ENCODE measurements around the gene SPON1. TPM values are rescaled to one million over a fixed set of nuclear protein-coding genes. Genes with fewer than 3 reads are reported as not detected.

SPON1 gene
- total RNA-seq, 1 experiment from 2014 or later = 0.10 TPM

DNA sequence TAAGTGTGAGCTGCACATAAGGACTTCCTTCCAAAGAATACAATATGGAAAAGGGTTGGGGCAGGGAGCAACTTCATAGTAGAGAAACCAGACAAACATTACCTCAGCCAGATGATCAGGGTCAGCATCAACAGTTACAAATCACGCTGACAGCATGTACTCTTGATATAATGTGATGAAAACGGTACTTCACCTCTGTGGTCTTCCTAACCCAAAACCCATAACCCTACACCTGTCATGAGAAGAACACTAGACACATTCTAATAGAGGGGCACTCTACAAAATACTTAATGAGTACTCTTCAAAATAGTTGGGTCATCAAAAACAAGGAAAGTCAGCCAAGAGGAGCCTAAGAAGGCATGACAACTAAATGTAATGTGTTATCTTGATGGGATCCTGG, 352.6 kb downstream of the SPON1 start:
- BruUV-seq (replicated peaks) = no TSS peak
- H3K27me3 ChIP-seq (ENCODE audit: control insufficient read depth, insufficient read depth, low read length) = no peaks in the 10 kb centered on the region
- no peak overlapping the region for H3K27ac ChIP-seq (ENCODE audit: low read length)
- in situ Hi-C loops (cut with HindIII; ENCODE audit: low pct_unique_long_range_greater_than_20kb, low sequenced_read_pairs) (no loop called here), intact Hi-C loops (cut with micrococcal nuclease; ENCODE audit: unreplicated experiment) (no loop called here)
- H3K4me1 ChIP-seq (ENCODE audit: control insufficient read depth, insufficient read depth, low read length) = peaks cover 24% of the 10 kb centered on the region
- H3K36me3 ChIP-seq (ENCODE audit: control insufficient read depth, insufficient read depth, low read length) = no peaks in the 10 kb centered on the region
- DNase-seq (ENCODE audit: low read depth, low spot score) (no peak), ATAC-seq (no peak)
- CTCF ChIA-PET = interaction anchor here (0.6 kb wide), 1 partner anchor 206 kb away, joined by 3 read pairs; no protein-coding TSS in a partner anchor
- POLR2A ChIA-PET = interaction anchor here (0.6 kb wide), 1 partner anchor 32 kb away, joined by 3 read pairs; no protein-coding TSS in a partner anchor
- H3K4me3 ChIP-seq (ENCODE audit: low read depth in 2 of 2, low read length in 2 of 2) = no peak overlapping the region
- no peaks in the 10 kb centered on the region for H3K9me3 ChIP-seq (ENCODE audit: control insufficient read depth, insufficient read depth, low read depth, low read length)
- TF ChIP-seq, protein P1, sequence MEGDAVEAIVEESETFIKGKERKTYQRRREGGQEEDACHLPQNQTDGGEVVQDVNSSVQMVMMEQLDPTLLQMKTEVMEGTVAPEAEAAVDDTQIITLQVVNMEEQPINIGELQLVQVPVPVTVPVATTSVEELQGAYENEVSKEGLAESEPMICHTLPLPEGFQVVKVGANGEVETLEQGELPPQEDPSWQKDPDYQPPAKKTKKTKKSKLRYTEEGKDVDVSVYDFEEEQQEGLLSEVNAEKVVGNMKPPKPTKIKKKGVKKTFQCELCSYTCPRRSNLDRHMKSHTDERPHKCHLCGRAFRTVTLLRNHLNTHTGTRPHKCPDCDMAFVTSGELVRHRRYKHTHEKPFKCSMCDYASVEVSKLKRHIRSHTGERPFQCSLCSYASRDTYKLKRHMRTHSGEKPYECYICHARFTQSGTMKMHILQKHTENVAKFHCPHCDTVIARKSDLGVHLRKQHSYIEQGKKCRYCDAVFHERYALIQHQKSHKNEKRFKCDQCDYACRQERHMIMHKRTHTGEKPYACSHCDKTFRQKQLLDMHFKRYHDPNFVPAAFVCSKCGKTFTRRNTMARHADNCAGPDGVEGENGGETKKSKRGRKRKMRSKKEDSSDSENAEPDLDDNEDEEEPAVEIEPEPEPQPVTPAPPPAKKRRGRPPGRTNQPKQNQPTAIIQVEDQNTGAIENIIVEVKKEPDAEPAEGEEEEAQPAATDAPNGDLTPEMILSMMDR (IDR thresholded peaks at IDR 0.05) = no peak
- no peak for TF ChIP-seq POLR2AphosphoS5 (IDR thresholded peaks at IDR 0.05; ENCODE audit: low read depth, low read length)
- no peak for TF ChIP-seq TCF7L2 (IDR thresholded peaks at IDR 0.05; ENCODE audit: low read depth, low read length)
- no peak for TF ChIP-seq SIN3A (IDR thresholded peaks at IDR 0.05; ENCODE audit: borderline replicate concordance, insufficient read depth, low read depth, low read length)
- TF ChIP-seq, protein P2, sequence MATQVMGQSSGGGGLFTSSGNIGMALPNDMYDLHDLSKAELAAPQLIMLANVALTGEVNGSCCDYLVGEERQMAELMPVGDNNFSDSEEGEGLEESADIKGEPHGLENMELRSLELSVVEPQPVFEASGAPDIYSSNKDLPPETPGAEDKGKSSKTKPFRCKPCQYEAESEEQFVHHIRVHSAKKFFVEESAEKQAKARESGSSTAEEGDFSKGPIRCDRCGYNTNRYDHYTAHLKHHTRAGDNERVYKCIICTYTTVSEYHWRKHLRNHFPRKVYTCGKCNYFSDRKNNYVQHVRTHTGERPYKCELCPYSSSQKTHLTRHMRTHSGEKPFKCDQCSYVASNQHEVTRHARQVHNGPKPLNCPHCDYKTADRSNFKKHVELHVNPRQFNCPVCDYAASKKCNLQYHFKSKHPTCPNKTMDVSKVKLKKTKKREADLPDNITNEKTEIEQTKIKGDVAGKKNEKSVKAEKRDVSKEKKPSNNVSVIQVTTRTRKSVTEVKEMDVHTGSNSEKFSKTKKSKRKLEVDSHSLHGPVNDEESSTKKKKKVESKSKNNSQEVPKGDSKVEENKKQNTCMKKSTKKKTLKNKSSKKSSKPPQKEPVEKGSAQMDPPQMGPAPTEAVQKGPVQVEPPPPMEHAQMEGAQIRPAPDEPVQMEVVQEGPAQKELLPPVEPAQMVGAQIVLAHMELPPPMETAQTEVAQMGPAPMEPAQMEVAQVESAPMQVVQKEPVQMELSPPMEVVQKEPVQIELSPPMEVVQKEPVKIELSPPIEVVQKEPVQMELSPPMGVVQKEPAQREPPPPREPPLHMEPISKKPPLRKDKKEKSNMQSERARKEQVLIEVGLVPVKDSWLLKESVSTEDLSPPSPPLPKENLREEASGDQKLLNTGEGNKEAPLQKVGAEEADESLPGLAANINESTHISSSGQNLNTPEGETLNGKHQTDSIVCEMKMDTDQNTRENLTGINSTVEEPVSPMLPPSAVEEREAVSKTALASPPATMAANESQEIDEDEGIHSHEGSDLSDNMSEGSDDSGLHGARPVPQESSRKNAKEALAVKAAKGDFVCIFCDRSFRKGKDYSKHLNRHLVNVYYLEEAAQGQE (IDR thresholded peaks at IDR 0.05; ENCODE audit: insufficient read depth in 1 of 2, low read depth in 2 of 2, low read length in 1 of 2) = no peak
